ENCODE measurements around the gene BCOR. TPM values are rescaled to one million over a fixed set of nuclear protein-coding genes. Genes with fewer than 3 reads are reported as not detected.

BCOR gene
- total and polyA plus RNA-seq, 9 of the 15 experiments (the other 6 are each of a cell fraction or from before 2014, with no cell fraction given), result 27.5 to 113 (median 37.6) TPM

DNA sequence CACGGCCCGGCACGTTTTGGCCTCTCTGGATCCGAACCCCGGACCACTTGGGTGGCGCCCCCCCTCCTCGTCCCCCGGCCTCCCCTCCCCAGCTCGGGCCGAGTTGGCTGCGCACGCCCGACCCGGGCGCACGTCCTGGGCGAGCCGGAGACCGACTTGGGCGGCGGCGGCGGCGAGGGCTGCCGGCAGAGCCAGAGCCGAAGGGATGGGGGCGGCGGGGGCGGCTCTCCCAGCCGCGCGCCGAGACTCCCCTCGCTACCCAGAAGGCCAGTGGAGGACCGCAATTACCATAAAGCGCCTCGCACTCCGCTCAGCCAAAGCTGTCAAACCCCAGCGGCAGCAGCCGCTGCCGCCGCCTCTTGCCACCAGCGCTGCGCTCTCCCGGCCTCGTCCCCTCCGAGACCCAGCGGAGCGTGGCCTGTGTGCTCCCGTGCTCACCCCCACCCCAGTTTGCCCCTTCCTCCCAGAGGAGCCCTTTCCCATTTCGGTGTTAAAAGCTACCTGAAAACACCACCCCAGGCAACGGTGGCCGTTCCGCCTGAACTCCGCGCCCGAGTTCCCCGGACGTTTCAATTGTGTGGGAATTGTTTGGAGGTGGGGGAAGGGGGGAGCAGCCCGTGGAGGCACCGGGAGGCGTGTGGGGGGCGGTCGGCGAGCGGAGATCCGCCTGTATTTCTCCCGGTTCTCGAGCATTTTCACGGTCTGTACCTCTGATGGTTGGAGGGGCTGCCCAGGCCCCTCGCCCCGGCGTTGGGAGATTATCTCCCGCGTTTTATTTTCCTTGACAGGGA lies 701 bp upstream of the BCOR start (continued):
- peak; percentile 35 for TF ChIP-seq HMGN3 (IDR thresholded peaks at IDR 0.05; ENCODE audit: borderline replicate concordance, extremely low read depth, insufficient read length, low read depth, low read length)
- TF ChIP-seq PHF21A (IDR thresholded peaks at IDR 0.05; ENCODE audit: borderline replicate concordance, low read depth), result no peak
- TF ChIP-seq, protein P1, sequence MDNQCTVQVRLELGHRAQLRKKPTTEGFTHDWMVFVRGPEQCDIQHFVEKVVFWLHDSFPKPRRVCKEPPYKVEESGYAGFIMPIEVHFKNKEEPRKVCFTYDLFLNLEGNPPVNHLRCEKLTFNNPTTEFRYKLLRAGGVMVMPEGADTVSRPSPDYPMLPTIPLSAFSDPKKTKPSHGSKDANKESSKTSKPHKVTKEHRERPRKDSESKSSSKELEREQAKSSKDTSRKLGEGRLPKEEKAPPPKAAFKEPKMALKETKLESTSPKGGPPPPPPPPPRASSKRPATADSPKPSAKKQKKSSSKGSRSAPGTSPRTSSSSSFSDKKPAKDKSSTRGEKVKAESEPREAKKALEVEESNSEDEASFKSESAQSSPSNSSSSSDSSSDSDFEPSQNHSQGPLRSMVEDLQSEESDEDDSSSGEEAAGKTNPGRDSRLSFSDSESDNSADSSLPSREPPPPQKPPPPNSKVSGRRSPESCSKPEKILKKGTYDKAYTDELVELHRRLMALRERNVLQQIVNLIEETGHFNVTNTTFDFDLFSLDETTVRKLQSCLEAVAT (IDR thresholded peaks at IDR 0.05), result peak in 1 of 2 experiments; percentile 70; a peak in 3 of 4 replicates
- TF ChIP-seq, protein P2, sequence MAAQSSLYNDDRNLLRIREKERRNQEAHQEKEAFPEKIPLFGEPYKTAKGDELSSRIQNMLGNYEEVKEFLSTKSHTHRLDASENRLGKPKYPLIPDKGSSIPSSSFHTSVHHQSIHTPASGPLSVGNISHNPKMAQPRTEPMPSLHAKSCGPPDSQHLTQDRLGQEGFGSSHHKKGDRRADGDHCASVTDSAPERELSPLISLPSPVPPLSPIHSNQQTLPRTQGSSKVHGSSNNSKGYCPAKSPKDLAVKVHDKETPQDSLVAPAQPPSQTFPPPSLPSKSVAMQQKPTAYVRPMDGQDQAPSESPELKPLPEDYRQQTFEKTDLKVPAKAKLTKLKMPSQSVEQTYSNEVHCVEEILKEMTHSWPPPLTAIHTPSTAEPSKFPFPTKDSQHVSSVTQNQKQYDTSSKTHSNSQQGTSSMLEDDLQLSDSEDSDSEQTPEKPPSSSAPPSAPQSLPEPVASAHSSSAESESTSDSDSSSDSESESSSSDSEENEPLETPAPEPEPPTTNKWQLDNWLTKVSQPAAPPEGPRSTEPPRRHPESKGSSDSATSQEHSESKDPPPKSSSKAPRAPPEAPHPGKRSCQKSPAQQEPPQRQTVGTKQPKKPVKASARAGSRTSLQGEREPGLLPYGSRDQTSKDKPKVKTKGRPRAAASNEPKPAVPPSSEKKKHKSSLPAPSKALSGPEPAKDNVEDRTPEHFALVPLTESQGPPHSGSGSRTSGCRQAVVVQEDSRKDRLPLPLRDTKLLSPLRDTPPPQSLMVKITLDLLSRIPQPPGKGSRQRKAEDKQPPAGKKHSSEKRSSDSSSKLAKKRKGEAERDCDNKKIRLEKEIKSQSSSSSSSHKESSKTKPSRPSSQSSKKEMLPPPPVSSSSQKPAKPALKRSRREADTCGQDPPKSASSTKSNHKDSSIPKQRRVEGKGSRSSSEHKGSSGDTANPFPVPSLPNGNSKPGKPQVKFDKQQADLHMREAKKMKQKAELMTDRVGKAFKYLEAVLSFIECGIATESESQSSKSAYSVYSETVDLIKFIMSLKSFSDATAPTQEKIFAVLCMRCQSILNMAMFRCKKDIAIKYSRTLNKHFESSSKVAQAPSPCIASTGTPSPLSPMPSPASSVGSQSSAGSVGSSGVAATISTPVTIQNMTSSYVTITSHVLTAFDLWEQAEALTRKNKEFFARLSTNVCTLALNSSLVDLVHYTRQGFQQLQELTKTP (IDR thresholded peaks at IDR 0.05; ENCODE audit: low read depth in 1 of 2, partially characterized antibody in 2 of 2), result peak in 1 of 2 experiments; percentile 39
- TF ChIP-seq EGR1 (conservative IDR thresholded peaks at IDR 0.05), result peak; percentile 84
- no peak for TF ChIP-seq STAT5A (IDR thresholded peaks at IDR 0.05; ENCODE audit: borderline replicate concordance, low read length)
- peak; percentile 78 for TF ChIP-seq SUPT5H (IDR thresholded peaks at IDR 0.05)
- TF ChIP-seq ZNF121 (CRISPR knock-in tag; conservative IDR thresholded peaks at IDR 0.05), result no peak
- peak; percentile 72 for TF ChIP-seq POLR2B (IDR thresholded peaks at IDR 0.05; ENCODE audit: low read depth, partially characterized antibody)
- TF ChIP-seq ARID1B (IDR thresholded peaks at IDR 0.05), result no peak
- TF ChIP-seq, protein P3, sequence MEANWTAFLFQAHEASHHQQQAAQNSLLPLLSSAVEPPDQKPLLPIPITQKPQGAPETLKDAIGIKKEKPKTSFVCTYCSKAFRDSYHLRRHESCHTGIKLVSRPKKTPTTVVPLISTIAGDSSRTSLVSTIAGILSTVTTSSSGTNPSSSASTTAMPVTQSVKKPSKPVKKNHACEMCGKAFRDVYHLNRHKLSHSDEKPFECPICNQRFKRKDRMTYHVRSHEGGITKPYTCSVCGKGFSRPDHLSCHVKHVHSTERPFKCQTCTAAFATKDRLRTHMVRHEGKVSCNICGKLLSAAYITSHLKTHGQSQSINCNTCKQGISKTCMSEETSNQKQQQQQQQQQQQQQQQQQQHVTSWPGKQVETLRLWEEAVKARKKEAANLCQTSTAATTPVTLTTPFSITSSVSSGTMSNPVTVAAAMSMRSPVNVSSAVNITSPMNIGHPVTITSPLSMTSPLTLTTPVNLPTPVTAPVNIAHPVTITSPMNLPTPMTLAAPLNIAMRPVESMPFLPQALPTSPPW (CRISPR knock-in tag; IDR thresholded peaks at IDR 0.05), result no peak
- TF ChIP-seq, protein P4, sequence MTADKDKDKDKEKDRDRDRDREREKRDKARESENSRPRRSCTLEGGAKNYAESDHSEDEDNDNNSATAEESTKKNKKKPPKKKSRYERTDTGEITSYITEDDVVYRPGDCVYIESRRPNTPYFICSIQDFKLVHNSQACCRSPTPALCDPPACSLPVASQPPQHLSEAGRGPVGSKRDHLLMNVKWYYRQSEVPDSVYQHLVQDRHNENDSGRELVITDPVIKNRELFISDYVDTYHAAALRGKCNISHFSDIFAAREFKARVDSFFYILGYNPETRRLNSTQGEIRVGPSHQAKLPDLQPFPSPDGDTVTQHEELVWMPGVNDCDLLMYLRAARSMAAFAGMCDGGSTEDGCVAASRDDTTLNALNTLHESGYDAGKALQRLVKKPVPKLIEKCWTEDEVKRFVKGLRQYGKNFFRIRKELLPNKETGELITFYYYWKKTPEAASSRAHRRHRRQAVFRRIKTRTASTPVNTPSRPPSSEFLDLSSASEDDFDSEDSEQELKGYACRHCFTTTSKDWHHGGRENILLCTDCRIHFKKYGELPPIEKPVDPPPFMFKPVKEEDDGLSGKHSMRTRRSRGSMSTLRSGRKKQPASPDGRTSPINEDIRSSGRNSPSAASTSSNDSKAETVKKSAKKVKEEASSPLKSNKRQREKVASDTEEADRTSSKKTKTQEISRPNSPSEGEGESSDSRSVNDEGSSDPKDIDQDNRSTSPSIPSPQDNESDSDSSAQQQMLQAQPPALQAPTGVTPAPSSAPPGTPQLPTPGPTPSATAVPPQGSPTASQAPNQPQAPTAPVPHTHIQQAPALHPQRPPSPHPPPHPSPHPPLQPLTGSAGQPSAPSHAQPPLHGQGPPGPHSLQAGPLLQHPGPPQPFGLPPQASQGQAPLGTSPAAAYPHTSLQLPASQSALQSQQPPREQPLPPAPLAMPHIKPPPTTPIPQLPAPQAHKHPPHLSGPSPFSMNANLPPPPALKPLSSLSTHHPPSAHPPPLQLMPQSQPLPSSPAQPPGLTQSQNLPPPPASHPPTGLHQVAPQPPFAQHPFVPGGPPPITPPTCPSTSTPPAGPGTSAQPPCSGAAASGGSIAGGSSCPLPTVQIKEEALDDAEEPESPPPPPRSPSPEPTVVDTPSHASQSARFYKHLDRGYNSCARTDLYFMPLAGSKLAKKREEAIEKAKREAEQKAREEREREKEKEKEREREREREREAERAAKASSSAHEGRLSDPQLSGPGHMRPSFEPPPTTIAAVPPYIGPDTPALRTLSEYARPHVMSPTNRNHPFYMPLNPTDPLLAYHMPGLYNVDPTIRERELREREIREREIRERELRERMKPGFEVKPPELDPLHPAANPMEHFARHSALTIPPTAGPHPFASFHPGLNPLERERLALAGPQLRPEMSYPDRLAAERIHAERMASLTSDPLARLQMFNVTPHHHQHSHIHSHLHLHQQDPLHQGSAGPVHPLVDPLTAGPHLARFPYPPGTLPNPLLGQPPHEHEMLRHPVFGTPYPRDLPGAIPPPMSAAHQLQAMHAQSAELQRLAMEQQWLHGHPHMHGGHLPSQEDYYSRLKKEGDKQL (CRISPR knock-in tag; IDR thresholded peaks at IDR 0.05; ENCODE audit: borderline replicate concordance), result no peak
- TF ChIP-seq RNF2 (IDR thresholded peaks at IDR 0.05), result no peak
- peak; percentile 38; the same call in 1 of the 2 replicates for TF ChIP-seq FOXJ2 (tag; IDR thresholded peaks at IDR 0.05)
